ENCODE data around the gene FEM1C. TPM values are rescaled to one million over a fixed set of nuclear protein-coding genes. Genes with fewer than 3 reads are reported as not detected.
A peak's percentile ranks its signal among the peaks of the same experiment; 100 is the strongest.

Gene FEM1C
- polyA plus RNA-seq, 1 donor from 2014 or later: 16.4 TPM

- Histone ChIP-seq H3K4me3 (ENCODE audit: low read length) (no peak overlapping the region), H3K4me2 (ENCODE audit: low read length) (no peak overlapping the region), H3K9me3 (ENCODE audit: low read length) (no peaks in the 10 kb centered on the region), H3K36me3 (ENCODE audit: insufficient read depth, low read length) (no peaks in the 10 kb centered on the region), H4K20me1 (ENCODE audit: insufficient read depth) (no peaks in the 10 kb centered on the region), H3K27me3 (ENCODE audit: insufficient read depth, low read depth, low read length) (no peaks in the 10 kb centered on the region), H3K9ac (ENCODE audit: low read length) (no peak overlapping the region), H3K79me2 (replicated peaks; ENCODE audit: insufficient read depth, low read length) (no peaks in the 10 kb centered on the region), H3F3A (ENCODE audit: insufficient read depth, low read length, poor library complexity, severe bottlenecking) (no peaks in the 10 kb centered on the region), H2AFZ (ENCODE audit: low read depth, low read length) (no peak overlapping the region), H3K27ac (ENCODE audit: low read length) (no peak overlapping the region), H3K9me2 (ENCODE audit: insufficient read depth, low read length) (no peaks in the 10 kb centered on the region)
- TF ChIP-seq EZH2 (IDR thresholded peaks at IDR 0.05; ENCODE audit: borderline replicate concordance, insufficient read depth, low read length, poor library complexity, severe bottlenecking) (no peak), RAD21 (conservative IDR thresholded peaks at IDR 0.05) (no peak)
Observed at GRCh38 chr5:115573133-115573532, 28.6 kb upstream of the FEM1C start.

GRCh38 chr5:115571441-115571878, 26.9 kb upstream of the FEM1C start:
- Histone ChIP-seq H2AFZ (ENCODE audit: low read depth, low read length) (no peak overlapping the region), H3K9me2 (ENCODE audit: insufficient read depth, low read length) (no peaks in the 10 kb centered on the region), H3K9me3 (ENCODE audit: low read length) (no peaks in the 10 kb centered on the region), H3K27ac (ENCODE audit: low read length) (no peak overlapping the region), H3K79me2 (replicated peaks; ENCODE audit: insufficient read depth, low read length) (no peaks in the 10 kb centered on the region), H3F3A (ENCODE audit: insufficient read depth, low read length, poor library complexity, severe bottlenecking) (no peaks in the 10 kb centered on the region), H3K9ac (ENCODE audit: low read length) (no peak overlapping the region), H3K4me3 (ENCODE audit: low read length) (no peak overlapping the region), H3K36me3 (ENCODE audit: insufficient read depth, low read length) (no peaks in the 10 kb centered on the region), H3K4me2 (ENCODE audit: low read length) (no peak overlapping the region), H3K27me3 (ENCODE audit: insufficient read depth, low read depth, low read length) (no peaks in the 10 kb centered on the region), H4K20me1 (ENCODE audit: insufficient read depth) (no peaks in the 10 kb centered on the region)
- TF ChIP-seq CTCF (IDR thresholded peaks at IDR 0.05; ENCODE audit: poor library complexity, severe bottlenecking) (peak; percentile 11), TAF1 (IDR thresholded peaks at IDR 0.05; ENCODE audit: low read depth) (no peak)

- Histone ChIP-seq H3K9ac (ENCODE audit: low read length) (no peak overlapping the region), H3F3A (ENCODE audit: insufficient read depth, low read length, poor library complexity, severe bottlenecking) (no peaks in the 10 kb centered on the region), H2AFZ (ENCODE audit: low read depth, low read length) (no peak overlapping the region), H3K9me3 (ENCODE audit: low read length) (no peaks in the 10 kb centered on the region), H3K36me3 (ENCODE audit: insufficient read depth, low read length) (no peaks in the 10 kb centered on the region), H3K9me2 (ENCODE audit: insufficient read depth, low read length) (no peaks in the 10 kb centered on the region), H3K4me3 (ENCODE audit: low read length) (no peak overlapping the region), H3K79me2 (replicated peaks; ENCODE audit: insufficient read depth, low read length) (no peaks in the 10 kb centered on the region), H3K4me2 (ENCODE audit: low read length) (no peak overlapping the region), H3K27ac (ENCODE audit: low read length) (no peak overlapping the region), H3K27me3 (ENCODE audit: insufficient read depth, low read depth, low read length) (no peaks in the 10 kb centered on the region), H4K20me1 (ENCODE audit: insufficient read depth) (no peaks in the 10 kb centered on the region)
- no peak for TF ChIP-seq REST (IDR thresholded peaks at IDR 0.05; ENCODE audit: borderline replicate concordance)
Observed at GRCh38 chr5:115568668-115569067, 24.1 kb upstream of the FEM1C start.

Measured in neural cell (in vitro differentiated cells).